H1 (cell line): ENCODE measurements around the gene SLC6A19.

Source experiments
- CTCF ChIP-seq, 3 experiments: IDR thresholded peaks; 1 replicate in 2 of 3; 2 replicates in 1 of 3; pipeline versions ENCODE4 v1.5.1 to v1.6.1; 2011; ENCODE audit warnings: low read length in 3 of 3, mild to moderate bottlenecking in 3 of 3, inconsistent platforms in 2 of 3, low read depth in 1 of 3, moderate library complexity in 1 of 3; ENCODE audit not compliant: insufficient read depth in 1 of 3; ENCODE audit errors: control extremely low read depth in 1 of 3
- MAFK ChIP-seq: IDR thresholded peaks from 2 replicates; pipeline ENCODE4 v1.6.1; 2012; ENCODE audit warnings: low read depth, mild to moderate bottlenecking, improper control_type of control experiment, low read length

GRCh38 chr5:1156033-1156753, 45.2 kb upstream of the SLC6A19 start:
- TF ChIP-seq MAFK (no peak), CTCF (IDR thresholded peaks at IDR 0.05; ENCODE audit: control extremely low read depth in 1 of 3, insufficient read depth in 1 of 3, low read depth in 1 of 3, low read length in 3 of 3) (no peak)
